NB4 (cell line): Measurements from ENCODE around the gene GPR107.

Experiments used
- CTCF ChIP-seq: IDR thresholded peaks from one replicate; pipeline ENCODE4 v1.5.1; 2012; ENCODE audit warnings: low read depth, low read length
- MAX ChIP-seq: IDR thresholded peaks from 2 replicates; pipeline ENCODE4 v1.6.1; 2011; ENCODE audit warnings: low read depth, low read length
- MYC ChIP-seq: IDR thresholded peaks from 2 replicates; pipeline ENCODE4 v1.6.1; 2011; ENCODE audit warnings: low read depth, low read length
- POLR2A ChIP-seq: IDR thresholded peaks from 2 replicates; pipeline ENCODE4 v1.6.1; 2011; ENCODE audit warnings: mild to moderate bottlenecking; ENCODE audit not compliant: insufficient read length; ENCODE audit errors: extremely low read depth

GRCh38 chr9:130137641-130138081 lies 84.0 kb downstream of the GPR107 start:
- TF ChIP-seq CTCF (no peak), MYC (no peak), POLR2A (no peak), MAX (no peak)
